ENCODE measurements around the gene SPOCK2.

Gene SPOCK2

DNA sequence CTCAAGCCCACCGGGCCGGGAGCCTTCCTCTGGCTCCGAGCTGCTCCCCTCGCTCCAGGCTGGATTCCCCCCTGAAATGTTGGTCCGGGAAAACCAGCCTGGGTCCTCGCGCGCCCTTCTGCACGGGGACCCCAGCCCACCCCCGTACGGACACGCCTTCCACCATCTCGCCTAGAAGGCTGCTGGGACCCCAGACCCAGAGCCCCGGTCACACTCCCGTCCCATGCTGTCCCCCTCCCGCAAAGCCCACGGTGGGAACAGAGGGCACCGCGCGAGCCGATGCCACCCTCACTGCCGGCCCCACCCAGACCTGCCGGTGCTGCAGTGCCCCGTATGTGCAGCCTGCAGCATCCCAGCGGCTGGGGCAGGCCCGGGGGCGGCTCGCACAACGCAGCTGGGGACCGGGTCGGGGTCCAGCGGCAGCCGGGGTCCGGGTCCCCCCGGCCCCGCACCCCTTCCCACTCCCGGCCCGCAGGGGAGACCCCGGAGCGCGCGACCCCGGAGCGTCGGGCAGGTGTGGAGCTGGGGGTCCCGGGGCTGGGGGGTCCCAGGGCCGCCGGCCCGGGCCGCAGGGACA lies 871 bp downstream of the SPOCK2 start:
- ATAC-seq (peak; percentile 33), DNase-seq (peak; percentile 57)

DNA sequence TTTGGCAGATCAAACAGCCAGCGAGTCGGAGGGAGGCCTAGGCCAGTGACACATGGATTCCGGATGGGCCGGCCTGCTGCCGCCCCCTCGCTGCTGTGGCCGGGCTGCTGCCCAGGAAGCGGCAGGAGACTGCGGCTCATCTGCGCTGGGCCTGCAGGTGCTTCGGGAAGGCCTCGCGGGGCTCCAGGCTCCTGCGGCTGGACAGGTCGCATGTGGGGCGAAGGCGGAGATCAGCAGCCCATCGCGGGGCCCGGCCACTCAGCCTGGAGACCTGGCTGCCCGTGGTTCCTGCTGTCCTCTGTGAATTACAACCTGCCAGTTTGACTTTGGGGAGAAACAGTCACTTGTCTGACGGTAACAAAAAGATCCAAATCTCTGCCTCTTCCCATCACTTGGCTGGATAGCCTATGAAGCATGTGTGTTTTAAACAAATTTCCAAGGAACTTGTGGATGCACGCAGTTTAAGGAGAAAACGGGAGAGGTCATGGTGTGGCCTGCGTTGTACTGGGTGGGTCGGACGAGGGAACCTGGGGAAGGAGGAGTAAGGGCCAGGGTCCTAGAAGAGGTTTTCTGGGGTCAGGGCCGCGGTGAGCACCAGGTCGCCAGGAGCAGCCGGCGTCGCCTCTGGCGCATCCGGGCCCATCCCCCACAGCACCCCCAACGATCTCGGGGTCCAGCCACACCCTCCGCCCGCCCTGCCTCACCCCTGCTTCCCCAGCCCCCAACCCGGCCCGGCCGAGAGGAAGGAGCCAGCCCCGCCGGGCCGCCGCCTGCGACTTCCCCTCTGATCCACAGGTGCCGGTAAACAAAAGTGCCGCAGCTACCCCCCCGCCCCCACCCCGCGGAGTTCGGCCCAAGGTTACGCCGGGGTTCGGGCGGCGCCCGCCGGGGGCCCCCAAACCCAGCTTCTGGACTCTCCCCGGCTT lies 1.6 kb downstream of the SPOCK2 start:
- ATAC-seq, result no peak

DNA sequence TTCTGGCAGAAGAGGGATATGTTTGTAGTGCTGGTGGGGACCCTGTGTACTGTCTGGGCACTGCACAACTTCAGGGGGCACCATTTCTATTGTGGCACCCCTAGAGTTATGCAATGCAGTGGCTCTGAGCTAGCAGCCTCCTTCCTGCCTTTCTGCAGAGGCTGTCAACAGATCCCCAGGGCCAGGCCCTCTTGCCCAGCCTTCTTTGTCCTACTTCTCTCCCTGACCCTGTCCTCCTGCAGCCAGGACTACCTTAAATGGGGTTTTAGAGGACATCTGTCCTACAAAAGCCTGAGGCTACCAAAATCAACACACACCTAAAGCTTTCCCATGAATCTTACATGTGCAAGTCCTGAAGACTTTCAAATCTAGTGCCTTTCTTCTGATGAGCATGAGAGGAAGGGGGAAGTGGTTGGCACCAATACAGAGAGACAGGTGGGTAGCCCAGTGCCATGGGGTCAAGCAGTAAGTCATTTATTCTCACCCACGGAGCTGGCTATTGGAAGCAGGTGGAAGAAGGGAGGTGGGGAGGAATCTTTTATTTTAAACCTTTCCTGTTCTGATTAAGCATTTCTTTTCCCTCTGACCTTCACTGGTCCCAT lies 2.4 kb downstream of the SPOCK2 start:
- DNase-seq, result no peak
- ATAC-seq, result no peak

More for the DNA sequence above, 1.6 kb downstream of the SPOCK2 start:
- peak; percentile 75 for DNase-seq

DNA sequence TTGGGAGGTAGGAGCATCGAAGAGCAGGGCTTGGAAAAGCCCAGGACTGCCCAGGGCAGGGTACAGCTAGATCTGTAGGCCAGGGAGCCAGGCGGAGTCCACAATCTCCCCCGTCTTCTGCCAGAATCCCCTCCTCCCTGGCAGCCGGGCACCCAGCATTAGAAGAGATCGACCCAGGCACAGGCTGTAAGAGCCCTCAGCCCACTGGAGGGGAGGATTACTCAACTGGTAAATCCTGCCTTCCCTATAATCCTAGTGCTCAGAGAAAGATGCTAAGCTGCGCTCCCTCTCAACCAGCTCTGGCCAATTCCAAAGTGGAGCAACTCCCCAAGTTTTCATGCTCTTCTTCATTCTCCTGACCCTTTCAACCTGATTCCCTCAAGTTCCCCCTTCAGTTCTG lies 3.2 kb downstream of the SPOCK2 start:
- DNase-seq (no peak), ATAC-seq (no peak)

DNA sequence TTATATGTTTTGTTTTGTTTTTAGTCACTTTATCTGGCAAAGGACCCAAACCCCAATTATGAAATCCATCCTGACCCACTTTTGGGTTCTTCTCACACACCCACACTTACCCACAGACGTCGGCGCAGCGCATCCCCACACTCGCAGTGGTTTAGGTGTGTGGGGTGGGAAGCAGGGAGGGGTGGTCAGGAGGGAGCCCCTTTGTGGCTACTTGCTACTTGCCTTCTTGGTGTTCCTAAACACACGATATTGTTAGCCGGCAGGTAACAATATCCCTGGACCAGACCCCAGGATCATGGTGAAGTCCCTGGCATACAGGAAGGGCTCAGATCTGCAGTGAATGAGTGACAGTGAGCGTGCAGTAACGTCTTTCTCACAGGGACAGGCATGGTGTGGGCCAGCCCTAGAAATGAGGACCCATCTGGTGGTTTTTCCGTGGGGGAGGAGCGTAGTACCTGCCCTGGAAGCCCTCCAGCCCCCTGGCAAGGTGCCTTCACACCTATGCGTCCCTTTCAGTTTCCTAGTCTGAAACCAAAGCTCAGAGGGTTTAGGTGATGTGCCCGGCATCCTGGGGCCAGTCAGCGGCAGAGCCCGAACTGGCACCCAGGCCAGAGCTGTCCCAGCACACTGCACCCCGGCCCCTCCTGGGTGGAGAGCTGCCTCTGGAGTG lies 4.4 kb downstream of the SPOCK2 start:
- peak; percentile 37 for ATAC-seq

DNA sequence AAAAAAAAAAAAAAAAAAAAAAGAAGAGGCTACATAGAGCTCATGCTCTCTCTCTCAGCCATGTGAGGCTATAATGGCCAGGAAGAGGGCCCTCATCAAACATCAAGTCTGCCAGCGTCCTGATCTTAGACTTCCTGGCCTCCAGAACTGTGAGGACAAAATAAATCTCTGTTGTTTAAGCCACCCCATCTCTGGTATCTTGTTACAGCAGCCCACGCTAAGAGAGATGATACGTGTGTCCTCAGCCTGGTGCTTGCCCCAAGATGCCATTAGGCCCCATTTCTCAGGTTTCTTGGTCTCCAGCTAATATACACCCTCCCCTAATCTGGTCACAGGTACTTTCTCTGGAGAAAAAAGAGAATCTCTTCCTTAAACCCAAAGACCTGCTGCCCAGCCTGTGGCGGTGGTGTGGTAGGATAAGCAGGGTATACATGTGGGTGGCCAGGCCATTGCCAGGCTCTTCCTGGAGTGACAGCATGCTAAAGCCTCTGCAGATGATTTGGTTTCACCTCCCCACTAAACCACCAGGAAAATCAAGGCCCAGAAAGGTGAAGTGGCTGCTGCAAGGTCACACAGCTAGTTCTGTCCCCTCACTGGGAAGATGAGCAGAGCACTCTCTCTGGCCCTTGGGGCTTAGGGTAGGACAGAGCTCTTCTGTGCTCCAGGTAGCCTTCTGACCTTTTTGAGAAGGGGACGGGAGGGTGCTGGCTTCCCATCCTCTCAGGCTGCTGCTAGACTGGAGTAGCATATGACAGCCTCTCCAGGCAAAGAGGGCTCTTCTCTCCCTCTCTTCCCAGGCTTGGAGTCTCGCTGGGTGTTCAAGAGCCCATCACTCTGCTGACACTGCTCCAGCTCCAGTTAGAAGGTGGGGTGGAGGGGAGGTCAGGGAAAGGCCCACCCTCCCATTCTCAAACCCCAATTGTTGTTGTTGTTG lies 5.2 kb downstream of the SPOCK2 start:
- no peak for DNase-seq

More for the DNA sequence above, 4.4 kb downstream of the SPOCK2 start:
- DNase-seq, result peak; percentile 70

DNA sequence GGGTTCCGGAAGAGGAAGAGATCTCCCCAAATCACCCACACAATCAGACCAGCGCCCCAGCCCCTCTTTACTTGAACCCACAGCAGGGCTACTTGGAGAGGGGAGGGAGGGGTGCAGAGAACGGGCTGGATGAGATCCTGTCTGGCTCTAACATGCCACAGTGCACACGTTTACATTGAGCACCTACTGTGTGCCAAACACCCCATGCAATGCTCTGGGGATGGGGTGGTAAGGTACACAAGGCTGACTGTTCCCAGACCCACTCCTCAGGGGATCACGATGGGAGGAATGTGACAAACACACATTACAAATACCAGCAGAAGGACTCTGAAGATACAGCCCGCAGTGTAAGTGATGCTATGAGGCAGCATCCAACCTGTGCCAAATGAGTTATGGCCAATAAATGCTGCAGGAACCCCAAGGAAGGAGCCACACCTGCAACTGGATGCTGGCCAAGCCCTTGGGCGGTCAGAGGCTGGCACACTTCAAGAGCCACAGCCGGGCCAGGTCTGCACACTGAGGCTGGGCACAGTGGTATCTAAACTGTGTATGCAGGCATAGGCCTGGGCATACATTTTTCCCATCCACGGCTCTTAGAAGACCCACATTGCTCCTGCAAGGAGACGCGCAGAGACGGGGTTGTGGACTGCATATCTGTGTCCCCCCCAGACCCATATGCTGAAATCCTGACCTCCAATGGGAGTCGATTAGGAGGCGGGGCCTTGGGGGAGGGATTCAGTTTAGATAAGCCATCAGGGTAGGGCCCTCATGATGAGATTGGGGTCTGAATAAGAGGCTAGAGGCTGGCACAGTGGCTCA lies 6.4 kb downstream of the SPOCK2 start:
- no peak for ATAC-seq
- no peak for DNase-seq

More for the DNA sequence above, 5.2 kb downstream of the SPOCK2 start:
- ATAC-seq, result no peak

DNA sequence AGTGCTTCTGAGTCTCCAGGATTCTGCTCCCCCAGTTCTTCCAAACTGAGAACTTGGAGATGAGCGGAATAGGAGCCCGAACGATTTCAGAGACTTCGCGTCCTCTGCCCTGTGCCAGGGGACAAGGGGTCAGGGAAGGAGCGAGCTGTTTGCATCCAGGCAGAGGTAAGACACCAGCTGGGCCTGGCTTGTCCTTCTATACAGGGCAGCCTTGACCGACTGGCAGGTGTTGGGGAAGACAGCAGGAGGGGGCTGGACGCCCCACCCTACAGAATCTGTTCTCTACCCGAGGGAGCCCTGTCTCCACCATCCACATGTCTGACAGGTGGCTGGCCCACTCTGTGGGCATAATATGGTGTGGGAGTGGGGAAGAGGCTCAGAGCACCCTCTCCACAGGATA lies 7.1 kb downstream of the SPOCK2 start:
- ATAC-seq (no peak), DNase-seq (no peak)

DNA sequence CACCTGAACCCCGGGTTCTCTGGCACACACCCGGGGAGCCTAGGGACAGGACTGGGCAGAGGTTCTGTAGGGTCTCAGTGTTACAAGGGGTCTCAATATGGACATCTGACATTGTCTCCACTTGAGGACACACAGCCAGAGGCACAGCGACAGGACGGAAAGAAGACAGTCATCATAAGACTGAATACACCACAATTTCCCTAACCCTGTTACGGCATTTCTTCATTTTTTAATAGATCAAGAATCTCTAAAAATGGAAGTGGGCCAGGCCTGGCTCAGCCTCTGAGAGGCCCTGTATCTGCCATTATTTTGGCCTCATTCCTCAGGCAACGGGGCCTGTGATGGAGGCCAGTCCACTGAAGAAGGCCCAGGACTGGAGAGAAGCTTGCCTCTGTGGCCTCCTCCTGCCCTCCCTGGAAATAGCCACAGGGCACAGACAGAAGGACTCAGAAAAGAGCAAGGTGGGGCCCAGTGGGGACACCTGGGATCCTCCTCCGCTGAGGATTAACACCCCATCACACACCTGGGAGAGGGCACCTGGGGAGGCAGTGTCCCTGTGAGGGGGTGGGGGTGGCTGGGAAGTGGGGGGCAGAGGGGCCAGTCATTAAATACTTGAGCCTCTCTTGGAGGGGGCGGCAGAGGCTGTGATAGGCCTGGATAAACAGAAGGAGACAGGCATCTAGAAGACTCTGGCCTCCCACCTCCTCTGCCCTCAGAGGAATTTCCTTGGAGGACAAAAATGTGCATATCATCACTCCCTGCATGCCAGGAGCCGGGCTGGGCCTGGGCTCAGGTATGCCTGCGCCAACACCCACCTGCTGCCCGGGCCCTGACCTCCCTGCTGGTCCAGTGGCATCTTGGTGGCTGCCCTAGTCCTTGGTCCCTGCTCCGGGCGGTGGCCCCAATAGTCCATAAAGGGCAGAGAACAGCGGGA lies 8.0 kb downstream of the SPOCK2 start:
- no peak for DNase-seq
- no peak for ATAC-seq

DNA sequence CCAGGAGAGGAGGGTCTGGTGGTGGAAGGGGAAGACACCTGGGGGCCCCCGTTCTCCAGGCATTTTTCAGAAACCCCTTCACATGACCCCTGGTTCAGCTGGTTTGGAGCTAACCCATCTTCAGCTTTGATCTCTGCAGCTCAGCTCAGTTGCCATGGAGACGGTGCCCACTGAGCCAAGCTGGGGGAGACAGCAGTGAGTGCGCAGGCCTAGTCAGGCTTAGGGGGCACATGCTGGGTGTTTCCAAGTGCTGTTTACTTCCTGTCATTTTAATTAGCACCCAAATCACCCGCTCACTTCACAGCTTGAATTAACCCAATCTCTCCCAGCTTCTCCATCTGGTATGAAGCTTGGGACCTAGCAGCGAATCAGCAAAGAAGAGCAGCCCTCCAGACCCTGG lies 9.0 kb downstream of the SPOCK2 start:
- DNase-seq (peak; percentile 79), ATAC-seq (peak; percentile 40)

DNA sequence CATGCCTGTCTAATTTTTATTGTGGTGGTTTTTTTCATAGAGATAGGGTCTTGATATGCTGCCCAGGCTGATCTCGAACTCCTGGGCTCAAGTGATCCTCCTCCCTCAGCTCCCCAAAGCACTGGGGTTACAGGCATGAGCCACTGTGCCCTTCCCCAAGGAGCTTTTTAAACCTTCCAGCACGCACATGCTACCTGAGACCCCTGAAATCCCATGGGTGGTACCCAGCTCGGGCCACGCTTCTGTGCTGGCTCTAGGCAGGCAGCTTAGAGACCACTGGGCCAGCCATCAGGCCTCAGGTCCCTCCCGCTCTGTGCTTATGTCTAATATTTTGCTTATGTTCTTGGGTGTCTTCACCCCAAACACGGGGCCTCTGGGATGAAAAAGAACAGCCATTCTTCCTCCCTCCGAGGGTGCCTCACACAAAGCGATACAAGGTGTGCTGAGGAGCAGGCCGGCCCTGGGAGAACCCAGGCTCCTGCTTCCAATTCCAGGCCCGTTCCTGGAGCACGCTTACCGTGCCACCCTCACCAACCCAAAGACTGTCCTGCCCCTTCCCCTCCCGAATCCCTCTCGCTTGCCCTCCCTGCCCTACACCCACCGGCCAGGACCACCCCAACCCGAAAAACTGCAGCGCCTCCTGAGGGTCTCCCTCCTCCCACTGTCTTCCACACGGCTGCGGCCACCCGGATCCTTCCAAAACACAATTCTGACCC lies 10.9 kb downstream of the SPOCK2 start:
- DNase-seq, result no peak

DNA sequence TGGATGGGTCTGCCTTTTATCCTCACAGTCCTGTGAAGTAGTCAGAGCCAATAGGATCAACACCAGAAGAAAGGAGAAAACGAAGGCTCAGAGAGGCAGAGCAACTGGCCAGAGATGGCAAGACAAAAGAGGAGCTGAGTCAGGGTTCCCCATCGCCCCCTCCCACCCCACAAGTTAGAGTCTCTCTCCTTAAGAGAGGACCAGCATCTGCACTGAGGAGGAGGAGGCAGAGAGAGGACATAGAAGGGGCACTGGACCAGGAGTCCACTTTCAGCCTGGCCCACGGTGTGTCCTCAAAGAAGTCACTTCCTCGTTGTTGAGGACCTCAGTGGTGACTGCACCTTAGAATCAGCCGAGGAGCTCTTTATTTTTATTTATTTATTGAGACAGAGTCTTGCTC lies 11.6 kb downstream of the SPOCK2 start:
- no peak for DNase-seq
- ATAC-seq, result no peak

More for the DNA sequence above, 10.9 kb downstream of the SPOCK2 start:
- no peak for ATAC-seq

DNA sequence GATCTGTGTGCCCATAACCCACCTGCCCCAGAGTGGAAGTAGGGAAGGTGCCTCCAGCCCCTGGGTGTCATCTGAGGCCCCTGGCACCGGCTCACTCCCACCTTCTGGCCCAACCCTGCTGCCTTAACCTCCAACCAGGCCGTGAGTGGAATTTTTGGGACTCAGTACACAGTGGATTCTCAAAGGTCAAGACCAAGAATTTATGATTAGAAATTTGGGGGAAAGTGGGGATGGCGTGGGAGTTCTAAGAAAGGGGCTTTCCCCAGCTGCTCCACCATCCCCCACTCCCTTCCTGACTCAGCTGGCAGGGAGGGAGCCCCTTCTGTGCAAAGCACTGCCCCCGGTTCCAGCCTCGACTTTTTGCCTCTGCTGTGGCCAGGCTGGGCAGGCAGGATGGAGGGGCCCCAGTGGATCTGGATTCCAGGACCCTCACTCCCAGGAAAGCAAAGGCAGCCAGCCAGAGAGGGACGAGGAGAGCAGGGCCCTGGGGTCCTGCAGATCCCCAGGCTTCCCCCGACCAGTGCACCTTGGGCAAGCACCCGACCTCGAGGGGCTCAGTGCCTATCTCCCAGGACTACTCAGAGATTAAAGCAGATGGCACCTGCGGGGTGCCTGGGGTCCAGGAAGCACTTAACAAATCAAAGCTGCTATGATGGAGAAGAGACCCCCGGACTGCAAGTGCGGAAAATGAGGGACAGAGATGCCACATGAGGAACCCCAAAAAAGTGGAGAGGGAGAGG lies 12.8 kb downstream of the SPOCK2 start:
- DNase-seq, result peak; percentile 66
- ATAC-seq, result peak; percentile 52

DNA sequence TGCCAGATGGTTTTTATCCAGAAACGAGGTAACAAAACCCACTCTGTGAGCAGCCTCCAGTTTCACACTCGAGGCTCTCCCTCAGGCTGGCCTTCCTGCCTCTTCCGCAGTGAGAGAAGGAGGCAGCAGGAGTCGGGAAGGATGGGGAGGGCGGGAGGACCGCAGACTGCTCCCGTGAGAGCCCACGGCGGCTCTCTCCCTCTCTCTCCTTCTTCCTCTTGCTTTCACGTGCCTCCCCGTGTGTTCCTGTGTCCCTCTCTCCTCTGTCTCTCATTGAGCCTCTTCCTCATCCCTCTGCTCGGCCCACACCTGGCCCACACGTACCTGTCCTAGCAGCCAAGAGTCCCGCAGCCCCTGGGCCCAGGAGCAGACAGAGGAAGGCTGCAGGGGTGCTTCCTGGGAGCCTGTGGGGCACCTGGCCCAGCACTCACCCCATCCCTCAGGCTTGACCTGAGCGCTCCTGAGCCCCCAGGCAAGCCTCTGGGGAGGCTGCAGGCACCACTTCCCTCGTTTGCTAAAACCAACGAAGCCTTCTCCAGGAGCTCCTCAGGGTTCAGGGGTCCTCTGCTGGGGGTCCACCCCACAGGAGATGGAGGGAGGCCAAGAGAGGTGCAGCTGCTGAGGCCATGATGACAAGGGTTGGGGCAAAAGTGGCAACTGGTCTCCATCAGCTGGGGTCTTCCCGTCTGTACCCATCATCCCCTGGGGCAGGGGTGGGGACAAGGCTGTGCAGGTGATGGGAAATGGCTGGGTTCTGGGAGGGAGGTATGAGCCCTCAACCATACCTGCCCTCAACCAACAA lies 13.6 kb downstream of the SPOCK2 start:
- no peak for ATAC-seq
- no peak for DNase-seq

DNA sequence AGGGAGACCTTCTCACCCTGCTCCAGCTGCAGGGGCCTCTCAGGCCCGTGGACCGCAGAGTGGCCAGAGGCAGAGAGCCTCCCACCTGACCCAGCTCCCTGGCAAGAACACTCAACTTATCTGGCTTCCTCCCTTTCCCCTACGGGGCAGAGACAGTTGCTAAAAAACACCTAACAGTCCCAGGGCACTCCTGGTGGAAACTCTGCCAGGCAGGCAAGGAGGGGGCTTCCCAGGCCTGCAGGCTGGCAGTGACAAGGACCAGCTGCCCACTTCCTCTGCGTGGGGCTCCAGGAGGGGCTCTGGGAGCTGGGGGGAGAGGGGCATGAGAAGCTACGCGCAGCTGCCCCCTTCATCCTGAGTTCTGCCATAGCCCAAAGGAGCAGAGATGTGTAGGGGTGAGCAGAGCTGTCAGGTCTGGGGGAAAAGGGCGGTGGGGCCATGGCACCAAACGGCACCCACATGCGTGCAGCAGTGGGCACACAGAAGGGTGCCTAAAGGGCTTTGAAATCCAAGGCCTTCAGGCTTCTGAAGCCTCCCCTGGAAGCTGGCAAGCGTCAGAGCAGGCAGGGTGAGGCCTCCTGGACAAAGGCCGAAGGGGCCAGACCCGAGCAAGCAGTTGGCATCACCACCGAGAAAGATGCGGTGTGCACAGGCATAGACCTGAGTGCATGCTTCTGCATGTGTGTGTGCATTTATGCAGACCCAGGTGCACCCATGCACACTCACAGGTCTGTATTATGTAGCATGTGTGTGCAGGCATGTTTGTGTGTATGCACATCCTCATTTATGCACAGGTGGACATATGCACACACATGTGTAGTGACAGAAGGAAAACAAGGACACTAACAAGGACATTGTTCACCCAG lies 14.4 kb downstream of the SPOCK2 start:
- ATAC-seq (no peak), DNase-seq (no peak)

DNA sequence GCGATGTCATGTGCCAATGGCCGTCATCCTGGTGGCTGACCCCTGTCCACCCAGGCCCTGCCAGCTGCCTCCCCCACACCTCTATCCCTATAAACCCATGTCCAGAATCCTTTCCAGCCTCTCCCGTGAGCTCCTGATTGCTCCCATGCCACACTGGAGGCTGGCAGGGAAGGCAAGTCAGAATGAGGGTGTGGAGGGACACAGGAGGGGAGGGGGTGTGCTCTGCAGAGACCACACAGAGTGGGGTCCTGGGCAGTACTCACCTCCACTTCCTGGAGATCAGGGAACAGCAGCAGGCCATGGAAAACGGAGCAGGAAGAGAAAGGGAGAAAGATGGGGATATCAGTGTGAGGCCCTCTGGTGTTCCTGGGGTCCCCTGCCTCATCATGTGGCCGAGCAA lies 15.7 kb downstream of the SPOCK2 start:
- ATAC-seq, result no peak
- DNase-seq, result no peak

Data from stimulated activated naive CD8-positive, alpha-beta T cell treated with anti-CD3 and anti-CD28 coated beads, Interleukin-15, Interleukin-2, amounts not matched to agents 100 U/mL and 50 U/mL, for 24 hours (primary cell).